ENCODE results near the gene BSPRY.

DNA sequence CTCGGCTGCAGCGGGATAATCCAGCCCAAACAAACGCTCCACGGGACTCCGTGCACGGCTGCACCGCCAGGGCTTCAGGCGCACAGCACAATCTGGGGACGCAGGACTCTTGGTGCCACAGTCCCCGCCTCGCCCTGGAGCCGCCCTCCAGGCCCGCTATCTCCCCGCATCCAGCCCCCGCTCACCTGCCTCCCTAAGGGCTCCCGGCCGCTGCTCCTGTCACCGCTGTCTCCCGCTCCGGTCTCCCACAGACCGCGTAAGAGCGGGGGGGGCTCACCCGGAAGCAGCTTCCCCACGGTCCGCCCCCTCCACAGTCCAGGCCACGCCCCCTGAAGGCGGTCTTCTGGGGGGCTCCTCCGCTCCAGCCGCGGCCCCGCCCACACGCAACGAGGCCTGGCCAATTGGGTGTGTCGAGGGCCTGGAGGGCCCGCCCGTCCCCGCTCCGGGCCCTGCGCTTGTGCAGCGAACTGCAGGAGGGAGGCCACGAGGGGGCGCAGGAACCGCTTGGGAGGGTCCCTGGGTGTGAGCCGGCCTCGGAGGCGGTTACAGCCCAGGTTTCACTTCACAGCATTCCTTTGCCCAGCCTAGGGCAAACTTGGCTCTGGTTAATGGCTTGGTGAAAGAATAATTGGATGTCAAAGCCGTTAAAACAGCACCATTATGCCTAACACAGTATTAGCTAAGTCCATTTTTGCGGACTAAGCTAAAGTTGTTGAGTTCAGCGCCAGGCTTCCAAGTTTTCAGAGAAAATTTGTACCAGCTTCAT lies 51.9 kb downstream of the BSPRY start, which contains the start of gene ALAD:
- TF ChIP-seq EZH2 (IDR thresholded peaks at IDR 0.05; ENCODE audit: borderline replicate concordance, insufficient read depth, low read depth, low read length, poor library complexity, severe bottlenecking), result no peak
- TF ChIP-seq, protein P1, sequence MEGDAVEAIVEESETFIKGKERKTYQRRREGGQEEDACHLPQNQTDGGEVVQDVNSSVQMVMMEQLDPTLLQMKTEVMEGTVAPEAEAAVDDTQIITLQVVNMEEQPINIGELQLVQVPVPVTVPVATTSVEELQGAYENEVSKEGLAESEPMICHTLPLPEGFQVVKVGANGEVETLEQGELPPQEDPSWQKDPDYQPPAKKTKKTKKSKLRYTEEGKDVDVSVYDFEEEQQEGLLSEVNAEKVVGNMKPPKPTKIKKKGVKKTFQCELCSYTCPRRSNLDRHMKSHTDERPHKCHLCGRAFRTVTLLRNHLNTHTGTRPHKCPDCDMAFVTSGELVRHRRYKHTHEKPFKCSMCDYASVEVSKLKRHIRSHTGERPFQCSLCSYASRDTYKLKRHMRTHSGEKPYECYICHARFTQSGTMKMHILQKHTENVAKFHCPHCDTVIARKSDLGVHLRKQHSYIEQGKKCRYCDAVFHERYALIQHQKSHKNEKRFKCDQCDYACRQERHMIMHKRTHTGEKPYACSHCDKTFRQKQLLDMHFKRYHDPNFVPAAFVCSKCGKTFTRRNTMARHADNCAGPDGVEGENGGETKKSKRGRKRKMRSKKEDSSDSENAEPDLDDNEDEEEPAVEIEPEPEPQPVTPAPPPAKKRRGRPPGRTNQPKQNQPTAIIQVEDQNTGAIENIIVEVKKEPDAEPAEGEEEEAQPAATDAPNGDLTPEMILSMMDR (IDR thresholded peaks at IDR 0.05), result peak; percentile 93

Measured in B cell (primary cell).